ELR (cell line): ENCODE measurements around the gene WBP2.

Source experiments
- DNase-seq: peaks from one replicate; pipeline ENCODE4 v3.0.0-alpha.2; 2015; ENCODE audit warnings: low read depth

WBP2 gene

GRCh38 chr17:75855310-75856061 lies at the start of gene WBP2:
TSS of gene WBP2 (minus strand) at chr17:75855335. CDS start at chr17:75855297, 38 bp downstream.
- DNase-seq = peak; percentile 100

GRCh38 chr17:75902406-75902805 lies 47.3 kb upstream of the WBP2 start:
- no peak for DNase-seq

GRCh38 chr17:75901727-75902126 lies 46.6 kb upstream of the WBP2 start:
- no peak for DNase-seq

GRCh38 chr17:75900691-75901533 lies 45.8 kb upstream of the WBP2 start:
- no peak for DNase-seq

- DNase-seq = no peak
Observed at GRCh38 chr17:75899767-75900468, 44.8 kb upstream of the WBP2 start.

- no peak for DNase-seq
Observed at GRCh38 chr17:75899353-75899752, 44.2 kb upstream of the WBP2 start.

- no peak for DNase-seq
Observed at GRCh38 chr17:75898791-75899190, 43.7 kb upstream of the WBP2 start.

GRCh38 chr17:75898065-75898464 lies 42.9 kb upstream of the WBP2 start:
- DNase-seq = no peak

- no peak for DNase-seq
Observed at GRCh38 chr17:75897160-75898019, 42.3 kb upstream of the WBP2 start.

GRCh38 chr17:75896415-75897159 lies 41.5 kb upstream of the WBP2 start, which contains the start of gene TRIM65:
TSS of gene TRIM65 (minus strand) at chr17:75896951. CDS start at chr17:75896937, 14 bp downstream.
- DNase-seq = peak; percentile 94

- peak; percentile 56 for DNase-seq
Observed at GRCh38 chr17:75895370-75896155, 40.4 kb upstream of the WBP2 start.

- no peak for DNase-seq
Observed at GRCh38 chr17:75894049-75894733, 39.1 kb upstream of the WBP2 start.

GRCh38 chr17:75893305-75894048 lies 38.3 kb upstream of the WBP2 start:
- no peak for DNase-seq

GRCh38 chr17:75892556-75893224 lies 37.6 kb upstream of the WBP2 start:
- no peak for DNase-seq

- DNase-seq = no peak
Observed at GRCh38 chr17:75891605-75892555, 36.7 kb upstream of the WBP2 start.

- no peak for DNase-seq
Observed at GRCh38 chr17:75891022-75891604, 36.0 kb upstream of the WBP2 start.
